GM19238 (cell line): ENCODE results near the gene LPIN2.

ENCODE experiments used
- DNase-seq: peaks from one replicate; pipeline ENCODE4 v3.0.0; 2011; ENCODE audit warnings: low spot score; ENCODE audit not compliant: insufficient read length

Gene LPIN2

GRCh38 chr18:2982452-2983269 is 30.3 kb downstream of the LPIN2 start:
- no peak for DNase-seq

GRCh38 chr18:2982022-2982421 is 30.9 kb downstream of the LPIN2 start:
- DNase-seq = no peak

DNA sequence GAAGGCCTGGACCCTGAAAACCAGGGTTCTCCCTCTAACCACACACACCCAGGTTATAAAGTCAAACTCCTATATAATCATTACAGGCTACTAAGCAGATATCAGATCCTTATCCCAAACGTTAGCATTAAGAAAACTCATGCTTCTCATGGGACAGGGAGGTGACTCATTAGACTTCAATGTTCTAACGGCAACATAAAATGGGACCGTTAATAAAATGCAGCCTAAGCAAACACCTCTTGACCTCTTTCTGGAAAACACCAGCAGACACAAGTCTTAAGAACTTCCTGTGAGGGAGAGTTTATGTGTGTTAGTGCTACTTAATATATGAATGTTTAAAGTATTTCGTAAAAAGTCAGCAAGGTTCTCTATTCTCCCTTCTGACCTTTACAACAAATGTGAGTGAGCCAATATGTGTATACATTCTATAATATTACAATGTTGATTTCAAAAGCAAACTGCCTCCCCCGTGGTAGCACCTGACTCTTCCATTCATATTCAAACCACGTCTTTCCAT is 31.7 kb downstream of the LPIN2 start:
- DNase-seq = no peak

DNA sequence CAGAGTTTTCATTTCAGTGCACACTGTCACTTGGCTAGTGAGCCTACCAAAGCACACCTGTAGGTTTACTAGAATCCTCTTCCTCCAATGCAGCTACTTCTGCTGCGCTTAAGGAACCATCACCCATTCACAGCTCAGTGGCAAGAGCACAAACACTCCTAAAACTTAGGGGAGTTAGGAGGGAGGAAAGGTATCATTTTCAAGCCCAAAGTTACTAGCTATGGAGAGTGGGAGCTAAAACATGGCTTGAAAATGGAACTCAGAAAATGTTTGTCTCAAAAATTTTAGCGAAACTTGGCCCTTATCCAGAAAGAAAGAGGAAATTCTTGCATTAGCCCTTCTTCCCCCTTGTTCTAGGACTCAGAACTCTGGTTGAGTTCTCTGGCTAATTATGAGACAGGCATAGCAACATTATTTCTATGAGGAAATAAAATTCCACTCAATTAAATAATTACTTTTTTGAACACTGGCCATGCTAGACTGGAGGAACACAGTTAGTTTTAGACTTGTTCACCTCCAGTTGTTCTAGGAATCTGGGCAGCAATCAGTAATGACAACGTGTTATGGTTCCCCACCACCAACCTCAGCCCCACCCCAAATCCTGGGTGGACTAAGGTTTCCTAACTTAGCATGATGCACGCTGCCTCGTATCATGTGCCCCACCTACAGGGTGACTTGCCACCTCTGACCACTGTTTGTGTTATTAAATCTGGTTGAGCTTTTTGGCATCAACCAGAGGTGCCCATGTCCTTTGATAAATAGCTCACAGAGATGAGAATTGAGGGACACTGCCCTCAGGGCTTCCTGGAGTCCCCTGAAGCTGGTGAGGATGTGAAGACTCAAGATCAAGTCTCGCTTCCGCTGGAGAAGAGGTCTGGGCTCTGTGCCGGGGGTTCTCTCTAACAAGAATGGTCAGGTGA is 32.8 kb downstream of the LPIN2 start:
- no peak for DNase-seq

DNA sequence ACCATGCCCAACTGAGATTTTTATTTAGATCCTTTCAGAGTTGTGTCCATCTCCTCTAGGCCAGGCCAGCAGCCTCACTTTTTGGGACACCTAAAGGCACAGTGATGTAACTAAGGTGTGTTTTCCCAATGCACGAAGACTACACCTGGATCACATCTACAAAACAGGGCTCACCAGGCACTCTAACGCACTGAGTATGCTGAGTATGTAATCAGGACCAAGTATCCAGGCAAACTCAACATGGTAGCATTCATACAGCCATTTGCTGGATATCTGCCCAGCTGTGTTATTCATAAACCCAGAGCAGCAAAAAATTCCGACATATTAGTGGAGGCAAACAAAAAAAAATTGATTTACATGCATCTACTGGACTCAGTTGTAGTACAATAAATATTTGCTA is 33.8 kb downstream of the LPIN2 start:
- DNase-seq = no peak

DNA sequence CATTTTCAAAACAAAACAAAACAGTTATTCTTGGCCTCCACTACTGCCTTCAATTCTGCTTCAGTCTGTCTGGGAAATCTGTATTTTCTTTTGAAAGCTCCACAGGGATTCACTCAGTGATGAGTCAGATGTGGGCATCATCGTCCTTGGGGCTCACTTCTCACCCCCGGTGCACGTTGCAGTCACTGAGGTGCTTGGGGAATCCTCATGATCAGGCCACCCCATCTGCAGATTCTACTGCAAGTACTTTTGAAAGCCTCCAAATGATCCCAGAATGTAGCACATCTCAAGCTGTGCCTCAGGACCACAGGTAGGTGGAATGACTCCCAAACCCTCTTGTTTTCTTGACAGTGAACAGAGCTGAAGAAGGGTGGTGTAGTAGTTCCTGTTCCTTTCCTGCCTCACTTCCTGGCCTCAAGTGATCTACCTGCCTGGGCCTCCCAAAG is 34.3 kb downstream of the LPIN2 start:
- no peak for DNase-seq

DNA sequence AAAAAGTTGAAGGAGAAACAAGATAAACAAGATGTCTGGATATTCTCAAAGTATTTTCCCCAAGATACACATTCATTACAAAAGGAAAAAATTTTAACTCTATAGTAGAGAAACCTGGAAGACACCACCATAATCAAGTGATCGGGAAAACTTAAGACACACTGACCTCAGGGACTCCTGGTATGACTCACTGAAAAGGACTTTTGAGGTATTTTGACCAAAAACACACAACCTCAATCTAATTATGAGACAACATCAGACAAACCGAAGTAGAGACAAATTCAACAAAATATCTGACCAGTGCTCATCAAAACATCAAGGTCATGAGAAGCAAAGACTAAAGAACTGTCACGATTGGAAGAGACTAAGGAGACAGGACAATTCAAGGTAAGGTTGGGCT is 34.7 kb downstream of the LPIN2 start:
- DNase-seq = no peak

- no peak for DNase-seq
These were observed 36.5 kb downstream of the LPIN2 start for GRCh38 chr18:2976218-2977132.

DNA sequence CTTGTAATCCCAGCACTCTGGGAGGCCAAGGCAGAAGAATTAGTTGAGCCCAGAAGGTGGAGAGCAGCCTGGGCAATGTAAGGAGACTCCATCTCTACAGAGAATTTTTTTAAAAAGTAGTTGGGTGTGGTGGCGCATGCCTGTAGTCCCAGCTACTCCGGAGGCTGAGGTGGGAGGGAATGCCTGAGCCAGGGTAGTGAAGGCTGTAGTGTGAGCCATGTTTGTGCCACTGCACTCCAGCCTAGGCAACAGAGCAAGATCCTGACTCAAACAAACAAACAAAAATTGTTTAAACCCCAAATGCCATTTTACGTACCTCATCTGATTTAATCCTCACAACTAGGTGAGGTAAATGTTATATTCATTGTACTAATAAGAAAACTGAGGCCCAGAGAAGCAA is 38.2 kb downstream of the LPIN2 start:
- no peak for DNase-seq

DNA sequence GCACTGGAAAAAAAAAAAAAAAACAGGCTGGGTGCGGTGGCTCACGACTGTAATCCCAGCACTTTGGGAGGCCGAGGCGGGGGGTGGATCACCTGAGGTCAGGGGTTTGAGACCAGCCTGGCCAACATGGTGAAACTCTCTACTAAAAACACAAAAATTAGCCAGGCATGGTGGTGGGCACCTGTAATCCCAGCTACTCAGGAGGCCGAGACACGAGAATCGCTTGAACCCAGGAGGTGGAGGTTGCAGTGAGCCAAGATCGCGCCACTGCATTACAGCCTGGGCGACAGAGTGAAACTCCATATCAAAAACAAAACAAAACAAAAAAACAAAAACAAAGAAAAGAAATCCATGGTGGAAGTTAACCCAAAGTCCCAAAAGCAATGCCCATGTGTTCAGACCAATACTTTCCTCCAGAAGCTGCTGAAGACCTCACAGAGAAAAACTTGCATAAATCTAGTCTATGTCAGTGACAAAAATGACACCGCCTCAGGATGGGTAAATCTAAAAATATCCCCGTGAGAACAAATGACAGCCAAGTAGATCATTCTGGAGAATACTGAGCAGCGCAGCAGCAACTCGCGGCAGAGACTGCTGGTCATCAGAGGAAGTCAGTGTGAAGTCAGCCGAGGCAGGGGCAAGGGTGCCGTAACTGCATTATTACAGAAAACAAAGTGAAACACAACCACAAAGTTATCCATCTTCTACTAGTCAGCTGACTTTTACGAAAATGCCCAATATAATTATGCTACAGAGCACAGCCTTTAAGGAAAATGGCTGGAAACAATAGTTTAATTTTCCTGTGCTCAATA is 41.0 kb downstream of the LPIN2 start:
- peak; percentile 40 for DNase-seq

GRCh38 chr18:2970772-2971659 is 41.9 kb downstream of the LPIN2 start:
- DNase-seq = no peak

DNA sequence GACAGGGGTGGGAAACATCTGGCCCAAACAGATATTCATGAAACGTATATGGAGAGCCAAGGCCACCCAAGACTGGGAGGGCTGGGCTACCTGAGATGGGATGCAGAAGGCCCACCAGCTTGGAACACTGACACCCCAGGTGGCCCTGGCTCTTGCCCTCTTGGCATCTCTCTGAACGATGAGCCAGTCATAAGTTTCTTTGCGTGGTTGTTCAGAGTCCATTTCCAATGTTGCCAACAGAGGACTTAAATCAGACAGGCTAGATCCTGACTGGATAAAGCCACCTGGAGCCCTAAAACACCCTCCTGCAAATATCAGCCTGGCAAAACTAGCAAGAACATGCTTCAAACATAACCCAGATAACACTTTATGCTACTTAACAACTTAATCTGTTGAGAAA is 42.6 kb downstream of the LPIN2 start:
- no peak for DNase-seq

DNA sequence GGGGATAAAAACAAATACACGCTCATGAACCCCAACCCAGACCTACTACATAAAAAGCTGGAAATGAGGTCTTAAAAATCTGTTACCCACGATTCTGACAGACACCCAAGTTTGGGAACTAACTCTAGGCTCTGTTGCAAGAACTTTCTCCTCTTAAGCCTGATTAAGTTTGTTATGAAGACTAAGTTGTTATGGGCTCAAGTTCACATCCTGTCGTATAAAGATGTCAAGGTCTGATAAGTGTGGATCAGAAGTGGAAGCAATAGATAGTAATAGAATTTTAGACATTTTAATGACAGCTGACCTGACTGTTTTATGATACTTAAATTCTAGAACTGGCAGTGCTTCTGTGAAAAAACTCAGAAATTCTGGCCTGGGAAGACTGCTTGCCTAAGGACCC is 43.2 kb downstream of the LPIN2 start:
- DNase-seq = no peak

DNA sequence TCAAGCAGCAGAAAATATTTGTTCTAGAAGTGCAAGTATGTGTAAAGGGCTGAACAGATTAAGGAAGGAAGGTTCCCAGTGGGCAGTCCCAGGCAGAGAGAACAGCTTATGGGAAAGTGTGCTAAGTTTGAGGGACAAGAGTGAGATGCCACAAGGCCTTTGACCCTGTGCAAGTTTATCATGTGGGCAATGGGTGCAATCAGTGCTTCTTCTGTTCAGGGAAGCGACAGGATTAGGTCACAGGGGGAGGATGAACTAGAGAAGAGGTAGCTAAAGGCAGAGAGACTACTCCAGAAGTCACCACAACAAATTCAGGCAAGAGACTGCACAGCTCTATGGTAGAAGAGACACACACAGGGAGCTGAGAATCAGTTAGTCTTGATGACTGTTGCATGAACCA is 44.3 kb downstream of the LPIN2 start:
- DNase-seq = no peak

DNA sequence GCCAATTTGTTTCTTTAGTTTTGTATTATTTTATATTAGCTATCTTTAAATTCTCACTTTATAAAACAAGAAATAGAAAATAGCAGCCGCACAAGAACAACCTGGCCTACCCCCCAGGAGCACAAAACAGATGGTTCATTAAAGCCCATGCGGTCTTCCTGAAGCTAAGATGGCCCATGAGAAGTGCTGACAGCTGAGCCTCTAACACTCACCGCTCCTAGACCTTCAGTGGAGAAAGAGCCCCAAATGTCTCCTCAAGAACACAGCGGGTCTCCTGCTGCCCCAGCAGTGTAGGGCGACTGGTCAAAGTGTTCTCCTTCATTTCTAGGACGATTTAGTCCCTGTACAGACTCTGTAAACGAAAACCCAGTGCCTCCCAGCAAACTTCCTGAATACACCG is 45.1 kb downstream of the LPIN2 start:
- no peak for DNase-seq

- DNase-seq = no peak
These were observed 45.6 kb downstream of the LPIN2 start for GRCh38 chr18:2967357-2967756.

DNA sequence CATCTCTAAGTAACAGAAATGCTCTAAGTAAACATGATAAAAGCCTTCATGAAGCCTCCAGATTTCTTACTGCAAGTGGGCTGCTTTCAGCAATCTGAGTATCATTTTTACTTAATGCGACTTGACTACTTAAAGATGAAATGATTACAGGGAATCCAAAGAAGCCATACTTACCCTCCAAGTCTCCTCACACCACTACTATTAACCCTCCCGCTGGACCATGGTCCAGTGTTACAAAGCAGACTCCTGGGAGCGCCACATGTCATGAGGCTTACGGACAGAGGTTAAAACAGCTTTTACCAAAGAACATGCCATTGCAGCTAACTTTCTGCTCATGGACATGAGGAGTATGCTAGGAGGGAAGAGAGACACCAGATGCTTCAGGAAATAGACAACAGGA is 46.4 kb downstream of the LPIN2 start:
- no peak for DNase-seq

DNA sequence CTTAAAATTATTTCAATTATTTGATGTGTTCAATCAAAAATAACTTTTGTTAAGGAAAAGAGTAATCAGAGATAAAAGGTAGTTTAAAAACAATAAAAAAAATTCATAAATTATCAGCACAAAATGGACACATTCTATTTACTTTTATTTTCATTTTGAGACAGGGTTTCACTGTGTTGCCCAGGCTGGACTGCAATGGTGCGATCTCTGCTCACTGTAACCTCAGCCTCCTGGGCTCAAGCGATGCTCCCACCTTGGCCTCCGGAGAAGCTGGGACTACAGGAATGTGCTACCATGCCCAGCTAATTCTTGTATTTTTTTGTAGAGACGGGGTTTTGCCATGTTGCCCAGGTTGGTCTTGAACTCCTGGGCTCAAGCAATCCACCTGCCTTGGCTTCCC is 47.1 kb downstream of the LPIN2 start:
- DNase-seq = no peak

DNA sequence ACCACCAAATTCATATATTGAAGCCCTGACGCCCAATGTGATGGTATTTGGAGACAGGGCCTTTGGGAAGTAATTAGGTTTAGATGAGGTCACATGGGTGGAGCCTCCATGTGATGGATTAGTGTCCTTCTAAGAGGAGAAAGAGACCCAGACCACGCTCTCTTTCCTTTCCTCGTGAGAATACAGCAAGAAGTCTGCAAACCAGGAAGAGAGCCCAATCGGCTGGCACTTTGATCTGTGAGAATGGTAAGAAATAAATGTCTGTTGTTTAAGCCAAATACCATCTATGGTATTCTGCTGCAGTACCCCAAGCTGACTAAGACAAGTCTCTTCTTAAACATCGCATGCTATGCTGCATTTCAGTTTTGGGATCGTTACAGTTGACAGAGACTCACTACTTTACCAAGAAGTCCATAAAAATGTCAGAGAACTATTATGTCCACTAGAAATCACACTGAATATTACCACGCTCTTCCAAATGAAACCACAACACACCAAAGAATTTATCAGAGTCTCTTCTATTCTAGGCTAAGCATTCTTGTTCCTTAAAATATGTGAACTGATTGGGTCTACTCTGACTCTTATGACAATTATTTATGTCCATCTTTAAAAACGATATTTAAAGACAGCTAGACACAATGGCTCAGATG is 48.5 kb downstream of the LPIN2 start:
- DNase-seq = no peak
